Hepatic stellate cell (primary cell): ENCODE measurements around the gene PSMB10.

Experiments used
- DNase-seq: peaks from one replicate; pipeline ENCODE4 v3.0.0; 2011; ENCODE audit warnings: low spot score

Gene PSMB10

DNA sequence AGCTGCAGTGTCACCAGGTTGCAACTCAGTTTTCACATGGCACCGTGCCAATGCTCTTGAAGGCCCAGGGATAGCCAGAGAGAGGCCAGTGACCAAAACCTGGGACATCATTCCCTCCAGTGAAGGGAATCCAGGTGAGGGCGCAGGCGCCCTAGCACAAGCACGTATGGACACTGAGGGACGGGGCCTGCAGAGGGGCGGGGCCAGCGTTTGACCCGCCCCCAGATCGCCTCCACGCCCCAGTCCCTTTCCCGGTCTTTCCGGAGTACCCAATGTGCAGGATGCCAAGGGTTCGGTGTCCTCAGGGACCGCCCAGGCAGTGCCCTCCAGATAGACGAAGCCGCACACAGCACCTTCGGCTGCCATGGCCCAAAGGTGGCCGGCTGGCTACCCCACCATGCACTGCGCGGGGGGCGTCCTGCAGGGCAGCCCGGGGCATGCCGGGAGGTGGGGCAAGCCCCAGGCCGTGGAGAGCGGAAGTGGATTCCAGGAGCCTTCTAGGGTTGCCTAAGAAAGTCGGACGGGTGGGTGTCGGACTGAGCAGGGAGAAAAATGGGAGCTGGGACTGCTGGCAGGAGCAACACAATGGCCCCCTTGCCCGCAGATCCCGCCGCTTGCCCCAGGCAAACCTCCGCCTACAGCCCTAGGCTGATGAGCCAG, 27.1 kb upstream of the PSMB10 start:
- DNase-seq, result no peak

DNA sequence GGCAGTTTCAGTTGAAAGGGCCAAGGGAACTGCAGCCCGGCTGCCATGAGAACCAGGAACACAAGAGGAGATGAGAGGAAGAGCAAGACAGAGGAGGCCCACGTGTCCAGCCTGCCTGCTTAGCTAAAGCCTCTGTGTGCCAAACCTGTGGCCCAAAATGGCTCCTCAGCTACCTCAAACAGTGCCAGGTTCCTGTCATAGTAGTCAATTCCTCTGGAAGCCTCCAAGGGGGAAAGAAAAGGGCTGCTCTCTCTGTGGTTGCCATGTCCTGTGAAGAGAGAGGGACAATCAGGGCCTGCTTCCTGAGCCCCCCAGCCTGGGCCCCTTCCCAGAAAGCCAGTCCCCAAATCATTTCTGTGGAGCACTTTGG, 26.6 kb upstream of the PSMB10 start:
- no peak for DNase-seq

DNA sequence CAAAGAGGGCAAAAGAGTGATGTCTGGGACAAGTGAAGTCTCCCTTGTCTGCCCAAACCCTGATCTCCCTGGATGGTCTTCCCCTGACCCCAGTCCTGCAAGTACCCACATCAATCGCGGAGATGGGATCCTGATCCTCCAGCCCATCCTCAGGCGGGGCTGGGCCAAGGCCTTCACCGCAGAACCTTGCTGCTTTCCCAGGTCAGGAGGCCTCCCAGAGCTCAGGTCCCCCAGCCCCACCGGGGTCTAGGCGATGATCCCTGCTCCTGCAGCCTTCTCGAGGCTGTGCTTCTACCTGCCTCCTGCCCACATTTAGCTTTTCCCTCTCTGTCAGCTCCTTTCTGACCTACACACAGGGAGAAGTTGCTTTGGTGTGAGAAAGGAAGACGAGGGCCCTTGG, 25.5 kb upstream of the PSMB10 start:
- no peak for DNase-seq

DNA sequence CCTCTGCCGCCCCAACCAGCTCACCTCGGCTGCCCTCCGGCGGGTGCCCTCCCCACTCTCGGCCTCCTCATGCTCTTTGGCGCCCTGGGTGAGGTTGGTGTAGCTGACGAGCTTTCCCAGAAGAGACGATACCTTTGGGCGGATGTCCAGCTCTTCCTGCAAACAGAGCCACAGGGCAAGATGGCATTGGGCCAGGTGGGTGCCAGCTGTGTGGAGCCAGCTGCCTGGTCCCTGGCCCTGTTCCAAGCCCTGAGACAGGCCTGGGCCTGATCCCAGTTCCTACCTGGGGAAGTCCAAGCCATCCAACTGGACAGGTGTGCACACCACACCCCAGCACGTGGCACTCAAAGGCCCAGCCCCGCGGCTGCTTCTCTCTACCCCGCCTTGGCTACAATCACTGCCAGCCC, 24.9 kb upstream of the PSMB10 start:
- DNase-seq, result no peak

DNA sequence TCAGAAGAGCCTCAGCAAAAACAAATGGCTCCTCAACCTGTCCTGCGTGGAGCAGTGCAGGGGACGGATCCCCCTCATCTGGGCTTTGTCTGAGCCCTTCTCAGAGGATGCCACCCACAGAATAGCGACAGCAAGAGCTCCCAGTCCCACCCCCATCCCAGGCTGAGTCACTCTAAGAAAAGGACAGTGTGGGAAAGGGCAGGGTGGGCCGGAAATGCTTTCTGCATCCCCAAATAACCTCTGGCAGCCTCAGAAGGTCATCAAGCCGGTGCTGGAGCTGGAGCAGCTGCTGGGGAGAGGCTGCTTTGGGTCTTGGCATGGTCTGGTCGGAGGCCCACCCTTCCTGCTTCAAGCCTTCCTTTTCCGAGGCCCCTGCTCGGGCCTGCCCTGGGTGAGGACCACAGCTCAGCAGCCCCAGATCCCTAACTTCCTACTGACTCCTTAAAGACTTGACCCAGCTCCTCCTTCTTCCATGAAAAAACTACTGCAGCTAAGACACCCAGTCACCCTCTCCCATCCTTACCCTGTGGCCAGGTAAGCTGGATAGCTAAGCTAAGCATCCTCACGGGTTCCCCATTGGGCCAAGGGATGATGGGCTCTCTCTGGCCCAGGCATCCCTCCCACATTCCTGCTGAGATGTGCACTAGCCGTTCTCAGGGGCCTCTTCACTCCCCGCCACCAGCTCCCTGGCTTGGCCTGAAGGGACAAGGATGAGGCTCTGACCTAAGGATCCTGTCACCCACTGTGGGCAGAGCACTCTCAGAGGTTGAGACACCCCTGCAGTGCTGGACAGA, 23.1 kb upstream of the PSMB10 start:
- peak; percentile 97 for DNase-seq

DNA sequence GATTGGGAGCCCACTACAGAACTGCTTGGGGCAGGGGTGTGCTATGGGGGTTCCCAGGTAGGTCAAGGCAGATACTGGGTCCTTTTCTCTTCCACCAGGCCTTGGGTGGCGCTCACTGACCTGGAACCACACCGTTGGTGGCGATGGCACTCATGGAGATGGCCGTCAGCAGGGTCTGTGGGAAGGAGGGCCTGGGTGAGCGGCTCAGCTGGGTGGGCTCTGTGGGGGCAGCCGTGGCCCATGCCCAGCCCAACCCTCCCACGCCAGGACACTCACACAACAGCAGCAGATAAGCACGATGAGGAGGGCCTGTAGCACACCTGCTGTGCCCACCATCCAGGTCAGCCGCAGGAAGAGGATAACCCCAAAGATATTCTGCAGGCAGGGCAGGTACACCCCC, 21.0 kb upstream of the PSMB10 start:
- no peak for DNase-seq

DNA sequence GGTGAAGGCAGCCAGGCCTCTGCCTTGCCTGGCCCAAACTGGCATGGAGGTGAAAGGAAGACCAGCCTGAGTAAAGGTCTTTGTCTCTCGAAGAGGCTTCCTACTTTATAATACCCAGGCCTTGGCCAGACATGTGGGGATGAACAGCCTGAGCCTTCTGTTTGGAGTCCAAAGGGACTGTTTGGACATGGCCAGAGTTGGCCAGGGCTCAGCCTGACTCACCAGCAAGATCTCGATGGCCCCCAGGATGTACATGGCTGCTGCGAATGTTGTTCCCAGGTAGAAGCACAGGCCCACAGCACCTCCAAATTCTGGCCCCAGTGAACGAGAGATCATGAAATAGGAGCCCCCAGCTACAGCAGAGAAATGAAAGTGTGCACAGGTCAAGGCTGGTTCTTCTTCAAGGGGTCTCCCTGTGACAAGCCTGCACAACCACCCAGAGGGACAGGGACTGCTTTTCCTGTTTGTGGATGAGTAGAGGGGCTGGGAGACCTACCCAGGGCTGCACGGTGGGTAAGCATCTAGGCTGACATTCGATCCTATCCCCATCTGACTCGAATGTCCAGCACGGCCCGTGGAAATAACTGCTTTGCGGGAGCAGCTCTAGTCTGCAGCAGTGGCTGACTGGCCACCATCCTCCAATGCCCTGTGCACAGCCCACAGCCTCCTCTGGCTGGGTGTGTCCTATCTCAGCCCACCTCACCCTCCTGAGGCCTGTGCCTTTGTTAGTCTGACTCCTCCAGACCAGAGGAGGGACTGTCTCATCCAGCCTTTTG, 18.0 kb upstream of the PSMB10 start:
- DNase-seq, result no peak

DNA sequence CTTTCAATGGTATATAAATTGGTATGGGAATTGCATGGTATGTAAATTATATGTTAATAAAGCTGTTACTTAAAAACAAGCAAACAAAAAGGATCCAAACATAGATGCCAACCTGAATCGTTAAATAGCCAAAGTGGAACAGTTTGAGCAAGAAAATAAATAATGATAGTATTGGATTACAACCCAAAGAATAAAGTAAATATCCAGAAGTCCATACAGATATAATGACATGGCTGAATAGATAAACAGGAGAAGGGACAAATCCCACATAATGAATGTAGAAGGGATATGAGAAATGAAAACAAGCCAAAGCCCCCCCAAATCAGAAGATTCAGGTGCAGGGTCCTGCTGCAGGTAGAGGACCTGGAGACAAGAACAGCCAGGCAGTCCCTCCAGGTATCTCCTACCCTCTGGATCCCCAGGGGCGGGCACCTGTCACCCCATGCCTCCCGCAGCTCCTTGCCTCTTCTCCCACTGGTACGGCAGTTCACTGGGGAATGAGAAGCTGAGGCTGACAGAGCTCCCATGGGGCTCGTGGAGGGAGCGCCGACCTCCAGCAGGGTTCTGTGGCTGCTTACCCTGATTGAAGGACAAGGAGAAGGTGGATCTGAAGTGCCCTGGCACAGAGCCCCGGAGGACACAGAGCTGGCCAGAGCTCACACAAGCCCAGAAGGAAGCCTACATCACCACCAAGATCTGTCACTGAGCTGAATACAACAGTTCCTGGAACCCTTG, 17.2 kb upstream of the PSMB10 start:
- no peak for DNase-seq

DNA sequence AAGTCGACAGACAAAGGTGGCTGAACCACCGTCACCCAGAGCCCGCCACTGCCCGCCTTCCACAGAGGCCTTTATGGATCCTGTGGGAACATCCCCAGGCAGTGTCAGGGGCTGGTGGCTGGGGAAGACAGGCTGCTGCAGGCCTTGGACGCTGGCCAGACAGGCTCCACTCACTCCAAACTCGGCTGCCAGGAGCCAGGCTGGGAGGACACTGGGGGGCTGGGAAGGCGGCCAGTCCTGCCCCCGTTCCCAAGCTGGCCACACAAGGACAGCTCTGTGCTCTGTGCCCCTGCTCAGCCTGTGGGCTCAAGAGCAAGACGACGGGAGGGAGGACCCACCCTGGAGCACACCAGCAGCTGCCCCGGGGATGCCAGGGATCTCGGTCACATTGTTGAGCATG, 14.8 kb upstream of the PSMB10 start:
- no peak for DNase-seq

DNA sequence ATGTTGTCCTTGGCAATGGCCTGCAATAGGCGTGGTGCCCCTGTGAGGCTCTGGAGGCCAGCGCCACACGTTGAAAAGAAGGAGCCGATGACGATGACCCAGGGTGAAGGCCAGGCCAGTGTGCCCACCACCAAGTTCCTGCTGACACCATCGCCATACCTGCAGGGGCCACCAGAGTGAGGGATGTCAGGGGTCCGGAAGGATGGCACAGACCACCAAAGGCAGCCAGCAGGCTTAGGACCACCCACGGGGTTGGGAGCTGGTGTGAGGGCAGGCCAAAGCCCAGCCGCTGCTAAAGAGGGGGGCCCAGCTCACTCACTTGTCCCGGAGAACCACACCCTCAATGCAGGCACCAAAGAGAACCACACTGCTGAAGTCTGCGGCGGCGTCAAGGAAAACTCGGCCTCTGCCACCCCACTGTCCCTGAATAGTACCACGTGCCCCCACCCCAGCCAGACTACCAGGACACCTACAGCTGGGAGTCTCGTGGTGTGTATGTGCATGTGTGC, 13.7 kb upstream of the PSMB10 start:
- DNase-seq, result no peak

DNA sequence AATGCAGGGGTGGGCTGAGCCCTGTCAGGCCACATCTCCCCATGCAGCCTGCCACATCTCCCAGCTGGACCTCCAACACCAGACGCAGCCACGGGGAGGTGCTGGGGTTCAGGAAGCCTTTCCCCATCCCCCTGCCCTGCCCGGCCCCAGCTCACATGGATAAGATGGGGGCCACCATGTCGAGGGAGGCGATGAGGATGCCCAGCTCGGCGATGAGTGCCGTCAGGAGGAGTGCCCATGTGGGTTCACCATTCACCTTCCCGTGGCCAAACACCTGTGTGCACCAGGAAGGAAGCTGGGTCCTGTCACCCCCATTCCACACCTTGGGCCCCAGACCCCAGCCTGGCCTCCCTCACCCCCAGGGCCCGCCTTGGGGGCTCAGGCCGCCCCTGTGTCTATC, 13.0 kb upstream of the PSMB10 start:
- DNase-seq, result no peak

DNA sequence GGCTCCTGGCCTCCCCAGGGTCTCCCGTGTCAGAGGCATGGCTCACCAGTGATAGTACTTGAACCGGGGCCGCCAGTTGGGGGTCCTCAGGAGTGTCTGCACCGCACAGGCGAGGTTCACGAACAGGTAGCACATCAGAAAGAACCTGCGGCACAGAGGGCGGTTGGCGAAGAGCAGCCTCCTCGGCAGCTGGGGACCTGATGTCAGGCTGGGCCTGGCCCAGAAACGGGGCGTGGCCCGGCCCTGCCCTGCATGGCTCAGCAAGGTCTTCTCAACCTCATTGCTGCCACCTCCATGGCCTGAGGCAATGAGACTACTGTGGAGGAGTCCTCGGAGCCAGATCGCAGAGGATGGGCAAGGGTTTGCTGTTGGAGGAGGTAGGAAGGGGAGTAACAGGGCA, 11.4 kb upstream of the PSMB10 start:
- no peak for DNase-seq

DNA sequence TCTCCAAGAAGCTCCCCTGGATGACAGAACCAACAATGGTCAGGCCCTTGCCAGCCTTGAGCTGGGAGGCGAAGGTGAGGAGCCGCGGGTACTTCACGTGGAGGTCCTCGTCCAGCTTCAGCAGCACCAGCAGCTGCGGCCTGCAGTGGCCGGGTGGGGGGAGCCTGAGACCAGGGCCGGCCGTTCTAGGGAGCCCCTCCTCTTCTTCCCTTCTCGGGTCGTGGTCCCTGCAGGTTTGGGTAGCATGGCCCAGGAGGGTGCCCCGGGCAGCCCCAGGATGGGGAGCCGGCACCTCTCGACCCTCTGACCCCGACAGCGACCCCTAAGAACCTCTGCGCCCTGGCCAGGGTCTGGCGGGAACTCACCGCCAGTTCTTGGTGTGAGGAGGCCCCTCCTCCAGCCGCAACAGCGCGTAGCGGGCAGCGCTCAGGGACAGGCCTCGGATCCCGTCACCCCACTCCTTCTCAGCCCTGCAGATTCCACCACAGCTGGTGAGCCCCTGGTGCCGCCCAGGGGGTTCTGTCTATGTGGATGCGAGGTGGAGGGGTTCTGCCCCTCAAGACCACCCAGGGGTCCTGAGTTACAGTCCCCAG, 10.4 kb upstream of the PSMB10 start:
- DNase-seq, result no peak

DNA sequence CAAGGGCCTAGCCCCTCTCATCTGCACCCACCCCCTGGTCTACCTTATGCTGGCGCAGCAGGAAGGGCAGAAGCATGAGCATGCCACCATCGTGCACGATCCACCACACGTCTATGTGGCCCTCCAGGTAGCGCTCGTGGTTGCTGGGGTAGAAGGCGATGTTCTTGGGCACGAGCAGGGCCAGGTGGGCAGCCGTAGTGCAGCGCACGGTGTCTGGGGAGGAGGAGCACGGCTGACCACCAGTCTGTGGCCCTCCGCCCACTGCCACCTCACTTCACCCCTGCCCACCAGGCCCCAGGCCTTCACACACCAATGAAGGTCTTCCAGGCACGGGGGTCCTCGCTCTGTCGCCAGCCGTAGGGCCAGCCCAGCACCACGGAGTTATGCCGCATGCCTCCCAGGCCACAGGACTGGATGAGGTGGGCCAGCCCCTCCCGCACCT, 9.5 kb upstream of the PSMB10 start:
- no peak for DNase-seq

DNA sequence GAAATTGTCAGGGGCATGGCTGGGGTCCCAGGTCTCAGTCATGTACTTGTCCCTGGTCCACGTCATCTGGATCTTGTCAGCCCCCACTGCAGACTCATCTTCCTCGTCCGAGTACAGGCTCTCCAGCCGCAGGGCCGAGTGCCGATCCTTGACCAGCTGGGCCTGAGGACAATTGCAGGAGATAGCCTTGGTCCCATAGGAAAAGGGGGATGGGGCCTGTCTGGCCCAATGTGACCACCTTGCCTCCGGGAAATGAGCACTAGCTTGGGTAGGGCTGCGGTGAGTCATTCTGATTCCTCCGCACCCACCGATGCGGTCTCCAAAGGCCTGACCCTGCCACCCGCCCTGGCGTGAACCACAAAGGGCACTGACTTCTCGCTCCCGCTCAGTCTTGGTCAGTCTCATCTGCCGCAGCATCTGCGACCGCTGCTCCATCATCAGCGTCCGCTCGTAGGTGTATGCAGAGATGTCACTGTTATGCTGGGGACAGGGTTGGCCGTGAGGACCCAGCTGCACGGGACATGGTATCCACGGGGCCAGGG, 8.8 kb upstream of the PSMB10 start:
- no peak for DNase-seq

DNA sequence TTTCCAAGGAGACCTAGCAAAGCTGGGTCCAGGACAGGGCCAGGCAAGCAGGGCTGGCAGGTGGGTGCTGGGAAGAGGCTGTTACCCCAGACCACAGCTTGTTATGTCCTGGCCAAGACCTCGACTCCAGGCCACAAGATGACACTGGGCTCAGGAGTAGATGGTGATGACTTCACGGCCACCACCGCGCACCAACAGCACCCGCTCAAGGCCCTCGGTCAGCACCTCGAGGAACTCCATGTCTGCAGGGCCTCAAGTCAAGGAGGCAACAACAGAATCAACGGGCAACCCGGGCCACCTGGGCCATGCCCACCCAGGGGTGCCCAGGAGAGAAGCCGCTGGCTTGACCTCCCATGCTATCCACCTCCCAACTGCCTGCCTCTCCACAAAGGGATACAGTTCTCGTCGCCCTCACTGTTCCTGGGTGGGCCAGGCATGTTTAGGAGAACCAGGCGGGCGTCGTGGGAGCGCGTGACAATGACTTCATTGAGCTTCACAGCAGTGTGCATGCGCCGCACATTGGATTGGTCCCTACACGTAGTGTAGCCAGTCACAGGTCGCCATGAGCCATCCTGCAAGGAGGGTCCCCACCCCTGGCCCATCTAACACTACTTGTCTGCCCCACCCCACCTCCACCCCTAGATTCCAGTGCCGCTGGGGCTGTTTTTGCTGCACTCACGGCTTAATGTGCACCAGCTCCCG, 8.2 kb upstream of the PSMB10 start:
- DNase-seq, result no peak

DNA sequence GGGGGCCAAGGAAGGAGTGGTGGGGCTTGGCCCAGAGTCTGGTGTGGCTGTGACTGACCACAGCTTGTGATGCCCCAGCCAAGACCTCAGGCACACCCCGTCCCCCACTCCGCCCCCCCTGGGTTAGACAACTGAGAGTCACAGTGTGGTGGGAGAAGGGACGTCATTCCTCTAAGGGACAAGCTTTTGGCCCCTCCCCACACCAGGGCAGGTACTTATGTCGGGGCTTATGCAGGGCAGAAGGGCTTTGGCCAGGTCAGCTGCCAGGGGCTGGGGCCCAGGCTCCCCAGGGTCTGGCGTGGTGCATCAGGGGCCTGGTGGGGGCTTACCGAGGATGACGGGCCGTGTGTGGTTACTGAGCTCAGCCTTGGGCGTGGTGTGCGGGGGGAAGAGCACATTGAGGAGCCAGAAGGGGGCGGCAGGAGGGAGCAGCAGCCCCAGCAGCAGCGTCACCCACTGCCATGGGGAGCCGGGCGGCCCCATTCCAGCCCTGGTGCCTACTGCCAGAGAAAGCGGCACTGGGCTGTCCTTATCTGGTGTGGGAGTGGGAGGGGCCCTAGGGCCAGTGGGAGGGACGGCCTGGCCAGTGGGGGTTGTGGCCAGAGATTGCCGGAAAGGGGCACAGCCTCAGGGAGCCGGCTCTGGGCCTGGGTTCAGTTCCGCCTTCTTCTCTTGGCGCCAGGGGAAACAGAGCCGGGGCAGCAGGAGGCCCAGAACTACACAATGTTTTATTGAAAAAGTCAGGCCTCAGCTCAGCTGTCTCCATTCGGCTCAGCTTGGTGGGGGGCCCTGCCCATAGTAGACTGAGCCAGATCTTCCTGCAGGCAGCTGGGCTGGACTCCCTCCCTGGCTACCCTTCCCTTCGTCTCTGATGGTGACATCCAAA, 7.2 kb upstream of the PSMB10 start, which contains the start of gene LCAT:
Gene LCAT, minus strand, starts transcription at position 502 of the 886 bp plus-strand sequence. Its CDS starts 19 bp downstream, at position 483.
- no peak for DNase-seq

DNA sequence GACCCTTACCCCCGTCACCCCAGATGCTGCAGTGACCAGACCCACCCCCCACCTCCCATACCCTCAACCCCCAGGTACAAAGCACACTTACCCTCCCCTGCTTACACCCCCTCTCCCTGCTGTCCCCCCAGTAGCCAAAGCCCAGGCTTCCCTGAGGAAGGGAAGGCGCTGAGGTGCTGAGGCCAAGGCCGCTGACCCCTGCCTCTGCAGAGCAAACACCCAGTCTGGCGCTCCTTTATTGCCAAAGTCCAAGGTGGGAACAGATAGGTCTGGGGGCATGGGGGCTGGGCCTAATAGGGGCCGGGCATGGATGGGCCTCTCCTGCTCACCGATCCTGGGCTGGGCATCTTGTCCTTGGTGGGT, 6.6 kb upstream of the PSMB10 start:
- no peak for DNase-seq

DNA sequence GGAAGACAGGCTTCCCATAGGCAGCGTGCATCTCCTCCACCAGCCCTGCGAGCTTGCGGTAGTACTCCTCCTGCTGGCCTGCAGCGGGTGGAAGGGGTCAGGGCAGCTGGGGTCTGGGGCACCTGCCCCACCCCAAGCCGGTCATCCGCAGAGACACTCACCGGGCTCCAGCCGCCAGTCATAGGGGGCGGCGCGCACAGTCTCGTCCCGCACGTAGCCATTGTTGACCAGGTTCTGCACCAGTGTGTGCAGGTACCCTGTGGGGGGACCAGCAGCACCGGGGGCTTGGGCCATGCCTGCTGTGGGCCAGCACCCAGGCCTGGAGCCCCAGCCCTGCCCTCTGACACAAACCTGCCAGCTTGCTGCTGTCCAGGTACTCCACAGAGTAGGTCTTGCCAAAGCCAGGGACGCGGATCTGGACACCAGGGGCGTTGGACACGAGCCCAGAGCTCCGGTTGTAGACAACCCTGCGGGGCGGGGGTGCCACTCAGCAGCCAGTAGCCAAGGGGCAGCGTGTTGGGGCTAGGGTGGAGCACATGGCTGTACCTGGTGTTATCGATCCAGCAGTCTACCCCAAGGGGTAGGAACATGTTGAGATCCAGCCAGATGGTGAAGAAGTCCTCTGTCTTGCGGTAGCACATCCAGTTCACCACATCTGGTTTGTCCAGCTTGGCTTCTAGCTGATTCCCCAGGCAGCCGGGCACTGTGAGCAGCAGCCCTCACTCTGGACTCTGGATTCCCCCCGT, 6.0 kb upstream of the PSMB10 start:
- DNase-seq, result no peak
